ENCODE data around the gene ALKBH4. TPM values are rescaled to one million over a fixed set of nuclear protein-coding genes. Genes with fewer than 3 reads are reported as not detected.
A peak's percentile ranks its signal among the peaks of the same experiment; 100 is the strongest.
"Not testable (repeated sequence)": the region's sequence is repeated elsewhere in the genome, so short reads cannot be mapped to it uniquely, and the experiment has no call there.

The ALKBH4 gene, protein sequence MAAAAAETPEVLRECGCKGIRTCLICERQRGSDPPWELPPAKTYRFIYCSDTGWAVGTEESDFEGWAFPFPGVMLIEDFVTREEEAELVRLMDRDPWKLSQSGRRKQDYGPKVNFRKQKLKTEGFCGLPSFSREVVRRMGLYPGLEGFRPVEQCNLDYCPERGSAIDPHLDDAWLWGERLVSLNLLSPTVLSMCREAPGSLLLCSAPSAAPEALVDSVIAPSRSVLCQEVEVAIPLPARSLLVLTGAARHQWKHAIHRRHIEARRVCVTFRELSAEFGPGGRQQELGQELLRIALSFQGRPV
- 19.3 and 26.9 TPM in 2 replicates for total RNA-seq

DNA sequence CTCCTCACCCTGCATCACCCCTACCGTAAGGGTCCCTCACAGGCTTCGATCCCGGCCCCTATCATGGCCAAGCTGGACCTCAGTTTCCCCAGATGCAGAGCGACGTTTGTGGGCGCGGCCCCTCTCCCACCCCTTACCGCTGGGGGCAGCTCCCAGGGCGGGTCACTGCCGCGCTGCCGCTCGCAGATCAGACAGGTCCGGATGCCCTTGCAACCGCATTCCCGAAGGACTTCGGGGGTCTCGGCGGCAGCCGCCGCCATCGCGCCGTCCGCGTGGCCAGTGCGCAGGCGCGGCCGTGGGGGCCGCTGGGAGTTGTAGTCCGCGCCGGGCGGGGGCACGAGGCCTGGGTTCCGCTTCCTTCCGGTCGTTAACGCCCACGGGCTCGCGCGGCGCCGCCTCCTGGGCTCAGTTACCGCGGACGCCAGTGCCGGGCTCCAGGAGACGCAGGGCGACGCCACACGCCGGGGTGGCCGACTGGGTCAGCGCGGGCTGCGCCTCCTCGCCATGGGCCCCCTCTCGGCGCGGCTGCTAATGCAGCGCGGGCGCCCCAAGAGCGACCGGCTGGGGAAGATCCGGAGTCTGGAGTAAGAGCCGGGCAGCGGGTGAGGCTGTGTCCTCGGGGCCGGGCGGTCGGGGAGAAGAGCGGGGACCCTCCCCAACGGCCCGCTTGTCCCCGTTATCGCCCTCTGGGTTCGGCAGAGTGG, at the start of gene ALKBH4, which contains the start of gene LRWD1:
TSS of gene ALKBH4 (minus strand) at position 287 of the 704 bp plus-strand sequence. CDS start at position 260, 27 bp downstream.
TSS of gene LRWD1 (plus strand) at position 408 of the 704 bp plus-strand sequence. CDS start at position 505, 97 bp downstream.
- no peak for DNase-seq (ENCODE audit: low read depth)
- TF ChIP-seq, protein P1, sequence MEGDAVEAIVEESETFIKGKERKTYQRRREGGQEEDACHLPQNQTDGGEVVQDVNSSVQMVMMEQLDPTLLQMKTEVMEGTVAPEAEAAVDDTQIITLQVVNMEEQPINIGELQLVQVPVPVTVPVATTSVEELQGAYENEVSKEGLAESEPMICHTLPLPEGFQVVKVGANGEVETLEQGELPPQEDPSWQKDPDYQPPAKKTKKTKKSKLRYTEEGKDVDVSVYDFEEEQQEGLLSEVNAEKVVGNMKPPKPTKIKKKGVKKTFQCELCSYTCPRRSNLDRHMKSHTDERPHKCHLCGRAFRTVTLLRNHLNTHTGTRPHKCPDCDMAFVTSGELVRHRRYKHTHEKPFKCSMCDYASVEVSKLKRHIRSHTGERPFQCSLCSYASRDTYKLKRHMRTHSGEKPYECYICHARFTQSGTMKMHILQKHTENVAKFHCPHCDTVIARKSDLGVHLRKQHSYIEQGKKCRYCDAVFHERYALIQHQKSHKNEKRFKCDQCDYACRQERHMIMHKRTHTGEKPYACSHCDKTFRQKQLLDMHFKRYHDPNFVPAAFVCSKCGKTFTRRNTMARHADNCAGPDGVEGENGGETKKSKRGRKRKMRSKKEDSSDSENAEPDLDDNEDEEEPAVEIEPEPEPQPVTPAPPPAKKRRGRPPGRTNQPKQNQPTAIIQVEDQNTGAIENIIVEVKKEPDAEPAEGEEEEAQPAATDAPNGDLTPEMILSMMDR (conservative IDR thresholded peaks at IDR 0.05; ENCODE audit: low read depth, low read length) = peak; percentile 10

DNA sequence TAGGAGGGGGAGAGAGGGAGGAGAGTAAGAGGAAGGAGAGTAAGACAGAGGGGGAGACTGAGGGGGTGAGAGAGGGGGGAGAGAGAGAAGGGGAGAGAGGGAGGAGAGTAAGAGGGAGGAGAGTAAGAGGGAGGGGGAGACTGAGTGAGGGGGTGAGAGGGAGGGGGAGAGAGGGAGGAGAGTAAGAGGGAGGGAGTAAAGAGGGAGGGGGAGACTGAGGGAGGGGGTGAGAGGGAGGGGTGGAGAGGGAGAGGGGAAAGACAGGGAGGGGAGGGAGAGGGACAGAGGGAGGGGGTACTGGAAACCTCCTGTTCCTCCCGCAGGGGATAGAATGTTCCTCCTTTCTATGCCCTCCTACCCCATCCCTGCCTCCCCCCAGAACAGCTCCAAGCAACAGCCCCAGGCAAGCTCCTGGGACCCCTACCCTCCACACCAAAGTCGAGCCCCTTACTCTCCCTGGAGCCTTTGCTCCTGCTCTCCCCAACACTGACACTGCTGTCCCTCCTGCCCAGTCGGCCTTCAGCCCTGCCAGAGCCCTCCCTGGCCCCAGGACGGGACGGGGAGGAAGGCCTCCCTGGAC, 48.1 kb upstream of the ALKBH4 start:
- H3K4me3 ChIP-seq (ENCODE audit: low read depth, low read length) = peak overlapping the region; percentile 15
- DNase-seq (ENCODE audit: low read depth) = peak; percentile 0

More for the DNA sequence above, at the start of gene ALKBH4, which contains the start of gene LRWD1:
- peak within 1 kb of the TSS; percentile 100 for H3K4me3 ChIP-seq (ENCODE audit: low read depth, low read length)

DNA sequence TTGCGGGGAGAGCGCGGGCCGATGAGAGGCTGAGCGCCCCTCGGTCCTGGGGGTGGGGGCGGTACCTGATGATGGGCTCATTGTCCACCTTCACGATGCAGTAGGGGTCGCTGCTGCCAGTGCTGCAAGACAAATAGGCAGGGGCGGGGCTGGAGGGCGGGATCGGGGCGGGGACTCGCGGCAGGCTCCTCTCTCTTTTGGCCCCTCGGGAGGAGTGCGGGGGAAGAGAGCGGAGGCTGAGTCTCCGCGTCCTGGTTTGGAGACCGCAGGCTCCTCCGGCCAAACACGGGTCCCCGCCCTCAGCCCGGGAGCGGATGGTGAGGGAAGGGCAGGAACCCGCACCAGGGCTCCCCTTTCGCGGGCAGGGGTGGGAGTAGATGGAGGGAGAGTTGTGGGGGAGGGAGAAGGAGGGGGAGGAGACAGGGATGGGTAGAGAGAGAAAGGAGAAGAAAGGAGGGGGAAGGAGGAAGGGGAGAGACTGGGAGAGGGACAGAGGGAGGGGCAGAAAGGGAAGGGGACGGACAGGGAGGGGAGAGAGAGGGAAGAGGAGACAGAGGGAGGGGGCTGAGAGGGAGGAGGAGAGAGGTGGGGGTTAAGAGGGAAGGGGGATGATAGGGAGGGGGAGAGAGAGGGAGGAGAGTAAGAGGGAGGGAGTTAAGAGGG, 47.3 kb upstream of the ALKBH4 start:
- not testable (repeated sequence) for H3K4me3 ChIP-seq (ENCODE audit: low read depth, low read length); DNase-seq (ENCODE audit: low read depth)

DNA sequence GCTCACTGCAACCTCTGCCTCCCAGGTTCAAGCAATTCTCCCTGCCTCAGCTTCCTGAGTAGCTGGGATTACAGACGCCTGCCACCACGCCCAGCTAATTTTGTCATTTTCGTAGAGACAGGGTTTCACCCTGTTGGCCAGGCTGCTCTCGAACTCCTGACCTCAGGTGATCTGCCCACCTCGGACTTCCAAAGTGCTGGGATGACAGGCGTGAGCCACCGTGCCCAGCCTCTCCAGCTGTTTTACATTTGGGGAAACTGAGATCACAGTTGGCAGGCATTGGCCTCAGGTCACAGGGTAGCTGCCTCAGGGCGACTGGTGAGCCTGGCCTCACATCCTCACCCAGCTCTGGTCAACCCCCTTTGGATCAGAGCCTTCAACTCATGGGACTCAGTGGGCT, 45.9 kb upstream of the ALKBH4 start:
- not testable (repeated sequence) for H3K4me3 ChIP-seq (ENCODE audit: low read depth, low read length); DNase-seq (ENCODE audit: low read depth)

DNA sequence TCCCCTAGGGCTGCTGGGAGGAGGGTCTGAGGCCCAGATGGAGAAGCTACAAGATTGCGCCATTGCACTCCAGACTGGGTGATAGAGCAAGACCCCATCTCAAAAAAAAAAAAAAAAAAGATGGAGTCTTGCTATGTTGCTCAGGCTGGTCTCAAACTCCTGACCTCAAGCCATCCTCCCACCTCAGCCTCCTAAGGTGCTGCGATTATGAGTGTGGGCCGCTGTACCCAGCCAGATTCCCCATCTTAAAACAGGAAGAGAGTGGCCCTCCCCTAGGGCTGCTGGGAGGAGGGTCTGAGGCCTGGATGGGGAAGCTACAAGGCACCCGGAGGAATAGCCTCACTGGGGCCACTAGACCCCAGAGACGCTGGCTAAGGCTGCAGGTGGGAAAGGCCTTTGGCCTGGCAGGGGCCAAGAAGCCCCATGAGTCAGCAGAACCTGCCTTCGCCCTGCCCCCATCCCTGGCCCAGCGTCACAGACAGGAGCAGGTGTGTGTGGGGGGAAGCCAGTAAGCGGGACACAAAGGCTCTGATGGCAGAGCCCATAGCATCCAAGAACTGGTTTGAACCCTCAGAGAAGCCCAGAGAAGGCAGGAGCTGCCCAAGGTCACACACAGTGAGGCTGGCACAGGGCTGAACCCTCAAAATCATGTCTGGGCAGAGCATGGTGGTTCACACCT, 42.9 kb upstream of the ALKBH4 start:
- not testable (repeated sequence) for DNase-seq (ENCODE audit: low read depth); H3K4me3 ChIP-seq (ENCODE audit: low read depth, low read length)

DNA sequence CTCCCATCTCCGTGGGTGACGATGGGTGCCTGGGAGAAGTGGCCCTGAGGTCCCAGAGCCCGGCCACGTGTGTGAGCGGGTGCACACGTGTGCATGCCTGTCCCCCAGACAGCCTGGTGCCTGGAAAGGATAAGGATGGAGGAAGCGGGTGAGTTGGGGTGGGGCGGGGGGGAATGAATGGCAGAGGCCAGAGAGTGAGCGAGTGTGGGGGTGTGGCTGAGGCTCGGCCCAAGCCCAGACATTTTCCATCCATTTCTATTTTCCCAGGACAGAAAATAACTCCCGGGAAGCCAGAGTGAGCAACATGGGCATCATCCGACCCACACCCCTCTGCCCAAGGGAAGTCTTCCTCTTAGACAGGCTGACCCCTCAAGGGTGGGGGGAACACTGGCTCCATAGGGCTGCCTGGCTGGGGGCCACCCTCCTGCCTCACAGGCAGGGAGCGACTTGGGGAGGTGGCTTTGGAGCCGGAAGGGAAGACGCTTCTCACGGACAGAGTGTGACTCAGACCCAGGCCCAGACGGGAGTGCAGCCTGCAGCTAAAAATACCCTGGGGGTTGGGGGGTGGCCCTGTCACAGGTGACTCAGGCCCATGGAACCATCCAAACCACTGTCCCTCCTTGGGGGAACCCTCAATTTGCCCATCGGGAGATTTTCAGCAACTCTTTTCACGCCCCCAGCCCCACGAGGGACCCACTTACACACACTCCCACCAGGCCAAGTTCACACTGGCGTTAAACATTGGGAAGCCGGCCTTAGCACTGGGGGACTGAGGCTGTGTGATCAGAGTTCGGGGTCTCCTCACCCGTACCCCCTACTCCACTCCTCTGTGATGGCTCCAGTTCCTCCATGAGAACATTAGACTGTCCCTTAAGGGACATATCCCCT, 40.9 kb upstream of the ALKBH4 start:
- not testable (repeated sequence) for H3K4me3 ChIP-seq (ENCODE audit: low read depth, low read length); DNase-seq (ENCODE audit: low read depth)

DNA sequence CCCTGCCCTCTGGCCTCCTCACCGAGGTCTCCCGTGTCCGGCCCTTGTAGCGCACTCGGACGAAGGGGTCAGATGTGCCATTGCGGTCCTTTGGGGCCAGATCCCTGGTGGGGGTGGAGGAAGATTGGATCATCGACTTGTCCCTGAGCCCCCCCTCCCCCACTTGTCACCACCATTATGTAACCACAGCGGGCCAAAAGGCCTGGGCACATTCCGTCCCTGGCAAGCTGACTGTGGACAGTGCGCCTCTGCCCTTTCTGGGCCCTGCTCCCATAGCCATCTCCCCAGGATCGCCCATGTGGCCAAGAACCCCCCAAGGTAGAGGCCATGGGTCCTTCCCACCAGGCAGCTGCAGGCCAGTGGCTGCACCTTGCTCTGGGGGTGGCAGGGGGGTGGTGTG, 38.5 kb upstream of the ALKBH4 start:
- H3K4me3 ChIP-seq (ENCODE audit: low read depth, low read length); DNase-seq (ENCODE audit: low read depth): not testable (repeated sequence)

DNA sequence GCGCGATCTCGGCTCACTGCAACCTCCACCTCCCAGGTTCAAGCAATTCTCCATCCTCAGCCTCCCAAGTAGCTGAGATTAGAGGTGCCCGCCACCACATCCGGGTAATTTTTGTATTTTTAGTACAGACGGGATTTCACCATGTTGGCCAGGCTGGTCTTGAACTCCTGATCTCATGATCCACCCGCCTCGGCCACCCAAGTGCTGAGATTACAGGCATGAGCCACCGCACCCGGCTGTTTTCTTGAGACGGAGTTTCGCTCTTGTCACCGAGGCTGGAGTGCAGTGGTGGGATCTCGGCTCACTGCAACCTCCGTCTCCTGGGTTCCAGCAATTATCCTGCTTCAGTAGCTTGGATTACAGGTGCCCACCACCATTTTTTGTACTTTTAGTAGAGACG, 33.7 kb upstream of the ALKBH4 start:
- not testable (repeated sequence) for DNase-seq (ENCODE audit: low read depth); H3K4me3 ChIP-seq (ENCODE audit: low read depth, low read length)

DNA sequence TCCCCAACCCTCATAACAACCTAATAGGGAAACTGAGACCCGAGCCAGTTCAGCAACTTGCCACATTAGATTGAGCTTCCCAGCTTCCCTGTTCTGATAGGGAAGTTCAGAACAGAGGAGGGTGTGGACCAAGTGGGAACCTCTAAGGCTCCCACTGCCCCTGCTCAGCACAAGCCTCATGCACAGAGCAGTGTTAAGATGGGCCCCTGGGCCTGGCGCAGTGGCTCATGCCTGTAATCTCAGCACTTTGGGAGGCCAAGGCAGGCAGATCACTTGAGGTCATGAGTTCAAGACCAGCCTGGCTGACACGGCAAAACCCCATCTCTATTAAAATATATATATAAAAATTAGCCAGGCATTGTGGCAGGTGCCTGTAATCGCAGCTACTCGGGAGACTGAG, 32.6 kb upstream of the ALKBH4 start:
- H3K4me3 ChIP-seq (ENCODE audit: low read depth, low read length); DNase-seq (ENCODE audit: low read depth): not testable (repeated sequence)

DNA sequence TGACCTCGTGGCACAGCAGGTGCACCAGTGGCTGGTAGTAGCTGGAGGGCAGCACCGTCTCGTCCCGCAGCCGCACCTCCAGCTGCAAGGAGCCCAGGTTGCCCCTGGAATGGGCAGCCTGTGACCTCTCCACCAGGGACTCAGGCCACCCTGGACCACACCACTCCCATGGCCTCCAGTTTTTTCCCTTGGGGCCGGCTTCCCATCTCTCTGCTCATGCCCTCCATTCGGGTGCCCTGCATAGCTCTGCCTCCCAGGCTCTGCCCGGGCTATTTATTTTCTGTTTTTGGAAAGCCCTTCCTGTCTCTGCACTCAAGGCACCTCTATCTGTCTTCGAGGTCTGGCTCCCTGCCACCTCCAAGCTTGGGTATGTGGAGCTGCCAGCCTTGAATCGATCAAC, 32.2 kb upstream of the ALKBH4 start:
- H3K4me3 ChIP-seq (ENCODE audit: low read depth, low read length); DNase-seq (ENCODE audit: low read depth): not testable (repeated sequence)

DNA sequence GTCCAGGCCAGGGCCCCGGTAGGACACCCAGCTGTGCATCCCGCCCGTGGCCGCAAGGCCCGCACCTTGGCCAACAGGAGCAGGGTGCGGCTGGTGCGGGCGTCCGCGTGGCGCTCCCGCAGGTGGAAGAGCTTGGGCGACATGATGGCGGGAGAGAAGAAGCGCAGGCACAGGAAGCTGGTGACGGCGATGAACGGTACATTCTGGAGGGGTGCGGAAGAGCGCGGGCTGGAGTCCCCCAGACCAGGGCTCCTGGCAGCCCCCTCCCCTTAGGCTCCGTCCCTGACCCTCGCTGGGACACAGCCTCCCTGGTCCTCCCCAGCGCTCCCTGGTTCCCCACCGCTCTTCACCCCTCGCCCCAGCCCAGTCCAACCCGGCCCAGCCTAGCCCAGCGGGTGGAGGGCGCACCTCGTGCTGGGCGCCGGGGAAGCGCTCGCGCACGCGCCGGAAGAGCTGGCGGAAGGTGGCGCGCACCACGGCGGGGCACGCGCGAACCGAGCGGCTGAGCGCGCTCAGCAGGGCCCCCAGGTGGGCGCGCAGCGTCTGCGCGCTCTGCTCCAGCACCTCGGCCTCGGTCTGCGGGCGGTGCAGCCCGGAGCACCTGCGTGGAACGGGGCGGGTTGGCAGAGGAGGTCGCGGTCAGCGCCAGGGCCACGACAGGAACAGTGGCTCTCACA, 29.9 kb upstream of the ALKBH4 start:
- not testable (repeated sequence) for H3K4me3 ChIP-seq (ENCODE audit: low read depth, low read length); DNase-seq (ENCODE audit: low read depth)

DNA sequence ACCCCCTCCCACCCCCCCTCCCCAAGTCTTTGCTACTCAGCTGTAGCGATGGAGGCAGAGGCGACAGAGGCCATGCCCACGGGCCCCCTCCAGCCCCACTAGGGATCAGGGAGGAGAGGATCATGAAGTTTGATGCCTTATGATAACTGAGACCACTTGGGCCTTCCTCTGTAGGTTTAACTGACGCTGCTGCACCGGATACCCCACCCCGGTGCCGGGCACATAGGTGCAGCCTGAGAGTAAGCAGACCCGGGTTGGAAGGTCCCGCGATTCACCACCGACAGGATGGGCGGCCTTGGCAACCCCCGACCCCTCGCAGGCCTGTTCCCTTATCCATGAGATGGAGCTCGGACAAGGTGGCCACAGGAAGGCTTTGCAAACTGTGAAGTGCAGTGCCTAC, 29.4 kb upstream of the ALKBH4 start:
- H3K4me3 ChIP-seq (ENCODE audit: low read depth, low read length); DNase-seq (ENCODE audit: low read depth): not testable (repeated sequence)

DNA sequence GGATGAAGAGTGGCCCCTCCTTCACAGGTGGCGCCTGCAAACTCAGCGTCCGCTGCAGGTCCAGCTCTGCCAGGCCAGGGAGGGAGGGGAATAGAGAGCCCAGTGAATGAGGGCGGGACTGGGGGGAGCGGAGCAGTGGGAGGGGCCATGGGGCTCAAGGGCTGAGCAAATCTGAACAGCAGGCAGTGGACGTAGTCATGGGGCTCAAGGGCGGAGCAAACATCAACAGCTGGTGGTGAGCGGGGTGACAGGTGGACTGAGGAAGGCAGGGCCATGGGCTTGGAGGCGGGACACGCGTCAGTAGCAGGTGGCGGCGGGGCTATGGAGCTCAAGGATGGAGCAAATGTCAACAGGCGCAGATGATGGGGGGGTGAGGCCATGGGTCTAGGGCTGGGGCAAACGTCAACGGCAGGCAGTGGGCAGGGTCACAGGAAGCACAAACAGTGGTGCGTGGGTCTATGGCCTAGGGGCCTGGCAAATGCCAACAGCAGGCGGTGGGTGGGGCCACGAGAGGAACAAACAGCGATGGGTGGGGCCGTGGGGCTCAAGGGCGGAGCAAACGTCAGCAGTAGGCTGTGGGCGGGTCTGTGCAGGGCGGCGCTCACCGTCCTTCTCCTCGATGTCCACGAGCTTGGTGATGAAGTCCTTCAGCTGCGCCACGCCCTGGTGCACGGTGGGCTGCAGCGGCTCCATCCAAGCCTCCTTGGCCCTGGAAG, 28.7 kb upstream of the ALKBH4 start:
- not testable (repeated sequence) for DNase-seq (ENCODE audit: low read depth); H3K4me3 ChIP-seq (ENCODE audit: low read depth, low read length)

DNA sequence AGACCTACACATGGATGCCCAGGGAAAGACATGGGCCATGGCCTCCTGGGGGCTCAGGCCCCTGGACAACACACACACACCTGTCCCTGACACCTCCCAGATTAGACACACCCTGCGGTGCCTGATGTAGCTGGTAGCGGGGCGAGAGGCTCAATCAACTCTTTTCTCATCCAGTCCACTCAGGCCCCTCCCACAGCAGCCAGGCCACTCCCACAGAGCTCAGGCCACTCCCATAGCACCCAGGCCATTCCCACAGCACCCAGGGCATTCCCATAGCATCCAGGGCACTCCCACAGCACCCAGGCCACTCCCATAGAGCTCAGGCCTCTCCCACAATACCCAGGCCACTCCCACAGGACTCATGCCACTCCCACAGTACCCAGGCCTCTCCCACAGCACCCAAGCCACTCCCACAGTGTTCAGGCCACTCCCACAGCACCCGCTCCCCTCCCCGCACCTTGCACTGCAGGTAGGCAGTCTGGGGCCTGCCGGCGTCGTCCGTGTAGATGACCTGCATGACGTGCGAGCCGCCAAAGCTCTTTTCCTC, 25.9 kb upstream of the ALKBH4 start:
- DNase-seq (ENCODE audit: low read depth) = not testable (repeated sequence)

DNA sequence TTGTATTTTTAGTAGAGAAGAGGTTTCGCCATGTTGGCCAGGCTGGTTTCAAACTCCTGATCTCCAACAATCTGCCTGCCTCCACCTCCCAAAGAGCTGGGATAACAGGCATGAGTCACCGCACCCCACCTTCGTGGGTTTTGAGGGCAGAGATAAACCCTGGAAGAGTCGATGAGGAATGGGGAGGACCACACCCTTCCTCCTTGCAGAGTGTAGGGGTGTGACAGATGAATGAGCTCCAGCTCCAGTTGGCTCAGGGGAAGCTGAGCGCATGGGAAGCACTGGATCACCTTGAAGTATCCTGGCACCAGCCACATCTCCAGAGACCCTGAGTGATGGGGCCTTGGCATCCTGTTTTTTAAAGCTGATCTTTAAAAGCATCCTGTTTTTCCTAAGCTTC, 19.7 kb upstream of the ALKBH4 start:
- not testable (repeated sequence) for DNase-seq (ENCODE audit: low read depth); H3K4me3 ChIP-seq (ENCODE audit: low read depth, low read length)

More for the DNA sequence above, 25.9 kb upstream of the ALKBH4 start:
- not testable (repeated sequence) for H3K4me3 ChIP-seq (ENCODE audit: low read depth, low read length)

All from epithelial cell of proximal tubule (primary cell).